DOHH2 (cell line): ENCODE measurements around the gene HSD11B1L.

ENCODE experiments used
- CTCF ChIP-seq: fragments of 200-600 bp; sonication (generic); IDR thresholded peaks from one replicate; pipeline ENCODE4 v1.5.1; 2014; ENCODE audit warnings: antibody characterized with exemption, mild to moderate bottlenecking, low read depth, low read length; ENCODE audit not compliant: poor library complexity, severe bottlenecking
- EZH2phosphoT487 ChIP-seq: fragments of 200-600 bp; sonication (generic); IDR thresholded peaks from 2 replicates; pipeline ENCODE4 v1.6.1; 2017; ENCODE audit warnings: borderline replicate concordance, mild to moderate bottlenecking, antibody characterized with exemption, low read length, moderate library complexity, mixed read lengths

GRCh38 chr19:5717215-5717935 lies 36.5 kb downstream of the HSD11B1L start:
- TF ChIP-seq CTCF (no peak), EZH2phosphoT487 (no peak)
